IPS-11a (cell line): ENCODE measurements around the gene PLD1.
A peak's percentile ranks its signal among the peaks of the same experiment; 100 is the strongest.
"Not testable (repeated sequence)": the region's sequence is repeated elsewhere in the genome, so short reads cannot be mapped to it uniquely, and the experiment has no call there.

Experiments
- H3K4me3 ChIP-seq: one replicate; pipeline ENCODE4 v1.5.1; 2013; ENCODE audit warnings: low read depth, low read length, control low read depth

The PLD1 gene

GRCh38 chr3:171809861-171810628 is at the start of gene PLD1:
PLD1 (minus strand) TSS chr3:171810483; CDS start chr3:171738051, 72,432 bp downstream.
- peak within 1 kb of the TSS; percentile 62 for H3K4me3 ChIP-seq

GRCh38 chr3:171858770-171859169 is 48.5 kb upstream of the PLD1 start:
- H3K4me3 ChIP-seq, result not testable (repeated sequence)

- no peak overlapping the region for H3K4me3 ChIP-seq
These were observed 44.5 kb upstream of the PLD1 start for GRCh38 chr3:171854649-171855305.

GRCh38 chr3:171851660-171852058 is 41.4 kb upstream of the PLD1 start:
- H3K4me3 ChIP-seq, result no peak overlapping the region

GRCh38 chr3:171850960-171851659 is 40.8 kb upstream of the PLD1 start:
- no peak overlapping the region for H3K4me3 ChIP-seq

GRCh38 chr3:171850320-171850959 is 40.2 kb upstream of the PLD1 start:
- H3K4me3 ChIP-seq, result no peak overlapping the region

GRCh38 chr3:171849617-171850319 is 39.5 kb upstream of the PLD1 start:
- no peak overlapping the region for H3K4me3 ChIP-seq

- no peak overlapping the region for H3K4me3 ChIP-seq
These were observed 37.4 kb upstream of the PLD1 start for GRCh38 chr3:171847595-171848259.

GRCh38 chr3:171847133-171847532 is 36.9 kb upstream of the PLD1 start:
- H3K4me3 ChIP-seq, result no peak overlapping the region

GRCh38 chr3:171846597-171846996 is 36.3 kb upstream of the PLD1 start:
- no peak overlapping the region for H3K4me3 ChIP-seq

GRCh38 chr3:171845481-171846284 is 35.4 kb upstream of the PLD1 start:
- no peak overlapping the region for H3K4me3 ChIP-seq

- no peak overlapping the region for H3K4me3 ChIP-seq
These were observed 34.6 kb upstream of the PLD1 start for GRCh38 chr3:171844873-171845272.

GRCh38 chr3:171842864-171843518 is 32.7 kb upstream of the PLD1 start, which contains the start of gene TMEM212:
TMEM212 (plus strand) TSS chr3:171843349; CDS start chr3:171843384, 35 bp downstream.
- no peak within 1 kb of the TSS for H3K4me3 ChIP-seq

- H3K4me3 ChIP-seq, result no peak overlapping the region
These were observed 31.3 kb upstream of the PLD1 start for GRCh38 chr3:171841620-171842000.

GRCh38 chr3:171840811-171841619 is 30.7 kb upstream of the PLD1 start:
- H3K4me3 ChIP-seq, result no peak overlapping the region

- no peak overlapping the region for H3K4me3 ChIP-seq
These were observed 30.1 kb upstream of the PLD1 start for GRCh38 chr3:171840445-171840810.

- no peak overlapping the region for H3K4me3 ChIP-seq
These were observed 29.0 kb upstream of the PLD1 start for GRCh38 chr3:171839270-171839669.

GRCh38 chr3:171838218-171838720 is 28.0 kb upstream of the PLD1 start:
- no peak overlapping the region for H3K4me3 ChIP-seq
